Nephron (organoid): ENCODE data around the gene ADAM8.

Source experiments
- H3K27ac Mint-ChIP-seq, 3 experiments: 2 replicates each; pipeline ENCODE4 v1.8.0; 2020; ENCODE audit warnings: mixed read lengths in 3 of 3, mild to moderate bottlenecking in 2 of 3, moderate library complexity in 1 of 3
- H3K27me3 Mint-ChIP-seq: 2 replicates; pipeline ENCODE4 v1.8.0; 2021; ENCODE audit warnings: low read depth, mild to moderate bottlenecking, moderate library complexity, mixed read lengths
- H3K36me3 Mint-ChIP-seq: 2 replicates; pipeline ENCODE4 v1.8.0; 2020; ENCODE audit warnings: low read depth, mixed read lengths
- H3K4me1 Mint-ChIP-seq: 2 replicates; pipeline ENCODE4 v1.8.0; 2020; ENCODE audit warnings: mixed read lengths
- H3K4me3 Mint-ChIP-seq, 3 experiments: 2 replicates each; pipeline ENCODE4 v1.8.0; 2020; ENCODE audit warnings: mild to moderate bottlenecking in 3 of 3, mixed read lengths in 3 of 3, moderate library complexity in 2 of 3
- H3K9me3 Mint-ChIP-seq: 2 replicates; pipeline ENCODE4 v1.8.0; 2020; ENCODE audit warnings: mixed read lengths
- CTCF ChIP-seq, 3 experiments: fragments of 200-600 bp; sonication (generic); IDR thresholded peaks; one replicate each; pipeline ENCODE4 v1.5.0; 2021; ENCODE audit warnings: antibody characterized with exemption in 3 of 3; ENCODE audit not compliant: unreplicated experiment in 3 of 3

Gene ADAM8

GRCh38 chr10:133231946-133232574 lies 44.6 kb downstream of the ADAM8 start:
- Mint-ChIP-seq H3K9me3 (no peaks in the 10 kb centered on the region), H3K27ac (no peak overlapping the region), H3K27me3 (peaks cover 81% of the 10 kb centered on the region), H3K36me3 (no peaks in the 10 kb centered on the region), H3K4me1 (peaks cover 6% of the 10 kb centered on the region), H3K4me3 (peak overlapping the region in 2 of 3 experiments; percentile 47 to 52)
- no peak for TF ChIP-seq CTCF (IDR thresholded peaks at IDR 0.05; ENCODE audit: unreplicated experiment in 3 of 3)

- Mint-ChIP-seq H3K4me1 (peaks cover 9% of the 10 kb centered on the region), H3K36me3 (no peaks in the 10 kb centered on the region), H3K9me3 (no peaks in the 10 kb centered on the region), H3K27me3 (peaks cover 88% of the 10 kb centered on the region), H3K27ac (no peak overlapping the region), H3K4me3 (peak overlapping the region; percentile 34 to 73 (median 48))
- no peak for TF ChIP-seq CTCF (IDR thresholded peaks at IDR 0.05; ENCODE audit: unreplicated experiment in 3 of 3)
These were observed 45.3 kb downstream of the ADAM8 start for GRCh38 chr10:133231244-133231945.

- peaks cover 15% of the 10 kb centered on the region for H3K4me1 Mint-ChIP-seq
- H3K9me3 Mint-ChIP-seq, result no peaks in the 10 kb centered on the region
- no peak overlapping the region for H3K27ac Mint-ChIP-seq
- H3K27me3 Mint-ChIP-seq, result peaks cover 88% of the 10 kb centered on the region
- H3K36me3 Mint-ChIP-seq, result no peaks in the 10 kb centered on the region
- TF ChIP-seq CTCF (IDR thresholded peaks at IDR 0.05; ENCODE audit: unreplicated experiment in 3 of 3), result no peak
- H3K4me3 Mint-ChIP-seq, result peak overlapping the region in 1 of 3 experiments; percentile 41
These were observed 46.1 kb downstream of the ADAM8 start for GRCh38 chr10:133230387-133231195.

- H3K4me1 Mint-ChIP-seq, result peaks cover 19% of the 10 kb centered on the region
- peak within 1 kb of the TSS; percentile 47 to 73 (median 64) for H3K4me3 Mint-ChIP-seq
- H3K27ac Mint-ChIP-seq, result no peak within 1 kb of the TSS
- TF ChIP-seq CTCF (IDR thresholded peaks at IDR 0.05; ENCODE audit: unreplicated experiment in 3 of 3), result no peak
- peaks cover 90% of the 10 kb centered on the region for H3K27me3 Mint-ChIP-seq
- H3K9me3 Mint-ChIP-seq, result no peaks in the 10 kb centered on the region
- no peaks in the 10 kb centered on the region for H3K36me3 Mint-ChIP-seq
These were observed 46.7 kb downstream of the ADAM8 start, which contains the start of gene UTF1 for GRCh38 chr10:133230044-133230361. TSS of gene UTF1 (plus strand) at chr10:133230217. CDS start at chr10:133230289, 72 bp downstream.

- no peak overlapping the region for H3K27ac Mint-ChIP-seq
- TF ChIP-seq CTCF (IDR thresholded peaks at IDR 0.05; ENCODE audit: unreplicated experiment in 3 of 3), result no peak
- H3K27me3 Mint-ChIP-seq, result peaks cover 90% of the 10 kb centered on the region
- peak overlapping the region; percentile 47 to 65 (median 64) for H3K4me3 Mint-ChIP-seq
- H3K4me1 Mint-ChIP-seq, result peaks cover 20% of the 10 kb centered on the region
- no peaks in the 10 kb centered on the region for H3K9me3 Mint-ChIP-seq
- H3K36me3 Mint-ChIP-seq, result no peaks in the 10 kb centered on the region
These were observed 47.2 kb downstream of the ADAM8 start for GRCh38 chr10:133229265-133230043.
